Activated T-helper 2 cell treated with anti-CD3 and anti-CD28 coated beads, Interferon-gamma antibody, Interleukin-2, Interleukin-4, amounts not matched to agents 10 μg/mL and 5 μg/mL and 100 μg/mL, durations not matched to agents 14 hours and 24 hours and 36 hours (primary cell): ENCODE data around the gene AXL. TPM values are rescaled to one million over a fixed set of nuclear protein-coding genes. Genes with fewer than 3 reads are reported as not detected.
"Not testable (repeated sequence)": the region's sequence is repeated elsewhere in the genome, so short reads cannot be mapped to it uniquely, and the experiment has no call there.

Experiments used
- DNase-seq: peaks from one replicate; pipeline ENCODE4 v3.0.0; 2021; ENCODE audit warnings: low spot score
- H3K27ac Mint-ChIP-seq: one replicate; pipeline ENCODE4 v1.8.0; 2021; ENCODE audit warnings: mixed read lengths
- H3K27me3 Mint-ChIP-seq: one replicate; pipeline ENCODE4 v1.8.0; 2021; ENCODE audit warnings: low read depth, mixed read lengths
- H3K36me3 Mint-ChIP-seq: one replicate; pipeline ENCODE4 v1.8.0; 2021; ENCODE audit warnings: low read depth, mixed read lengths
- H3K4me1 Mint-ChIP-seq: one replicate; pipeline ENCODE4 v1.8.0; 2021; ENCODE audit warnings: low read depth, mixed read lengths
- H3K4me3 Mint-ChIP-seq: one replicate; pipeline ENCODE4 v1.8.0; 2021; ENCODE audit warnings: low read depth, mild to moderate bottlenecking, moderate library complexity, mixed read lengths
- H3K9me3 Mint-ChIP-seq: one replicate; pipeline ENCODE4 v1.8.0; 2021; ENCODE audit warnings: mixed read lengths
- intact Hi-C: fragments of 100-400 bp; cut with micrococcal nuclease; formaldehyde crosslinking; loops from one replicate; pipeline ENCODE4 v1.15.1; 2023
- total RNA-seq: library from RNA; stranded (reverse); gene quantifications from 2 replicates; pipeline ENCODE4 v1.2.3, GENCODE V29; 2022

AXL gene
- total RNA-seq, 1 donor from 2014 or later, result 0.50 TPM

GRCh38 chr19:41221514-41222205 is 2.6 kb downstream of the AXL start:
- no peak overlapping the region for H3K27ac Mint-ChIP-seq
- H3K27me3 Mint-ChIP-seq, result peaks cover 45% of the 10 kb centered on the region
- intact Hi-C loops, result no loop called here
- no peaks in the 10 kb centered on the region for H3K9me3 Mint-ChIP-seq
- no peak for DNase-seq
- H3K36me3 Mint-ChIP-seq, result no peaks in the 10 kb centered on the region
- H3K4me1 Mint-ChIP-seq, result peaks cover 20% of the 10 kb centered on the region
- H3K4me3 Mint-ChIP-seq, result no peak overlapping the region

DNA sequence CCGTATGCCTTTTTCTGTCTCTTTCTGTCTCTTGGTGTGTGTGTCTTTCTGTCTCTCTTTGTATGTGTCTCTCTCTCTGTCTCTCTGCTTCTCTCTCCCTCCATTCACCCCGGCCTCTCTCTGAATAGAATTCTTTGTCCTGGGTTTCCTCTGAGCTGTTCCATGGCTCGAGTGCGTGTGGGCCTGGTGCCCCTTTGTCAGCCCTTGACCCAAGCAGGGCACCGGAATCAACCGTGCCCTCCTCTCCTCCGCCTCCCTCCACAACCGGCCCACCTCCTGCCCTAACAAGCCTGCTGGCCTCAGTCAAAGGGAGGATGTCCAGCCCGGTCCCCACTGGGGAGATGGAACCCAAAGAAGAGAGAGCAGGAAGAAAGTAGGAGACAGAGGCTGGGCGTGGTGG is 3.2 kb downstream of the AXL start:
- Mint-ChIP-seq H3K27ac (no peak overlapping the region), H3K9me3 (no peaks in the 10 kb centered on the region), H3K4me1 (peaks cover 24% of the 10 kb centered on the region), H3K27me3 (peaks cover 39% of the 10 kb centered on the region), H3K4me3 (no peak overlapping the region), H3K36me3 (no peaks in the 10 kb centered on the region)
- DNase-seq, result no peak
- intact Hi-C loops, result no loop called here

GRCh38 chr19:41223431-41224234 is 4.6 kb downstream of the AXL start:
- H3K27me3 Mint-ChIP-seq, result peaks cover 31% of the 10 kb centered on the region
- no peak overlapping the region for H3K4me3 Mint-ChIP-seq
- no peak for DNase-seq
- no peaks in the 10 kb centered on the region for H3K36me3 Mint-ChIP-seq
- intact Hi-C loops, result no loop called here
- peak overlapping the region; percentile 47 for H3K27ac Mint-ChIP-seq
- H3K4me1 Mint-ChIP-seq, result peaks cover 24% of the 10 kb centered on the region
- no peaks in the 10 kb centered on the region for H3K9me3 Mint-ChIP-seq

GRCh38 chr19:41224632-41225031 is 5.6 kb downstream of the AXL start:
- Mint-ChIP-seq H3K4me3 (no peak overlapping the region), H3K27me3 (peaks cover 24% of the 10 kb centered on the region), H3K9me3 (no peaks in the 10 kb centered on the region), H3K36me3 (no peaks in the 10 kb centered on the region), H3K4me1 (peaks cover 24% of the 10 kb centered on the region), H3K27ac (peak overlapping the region; percentile 47)
- DNase-seq, result no peak
- intact Hi-C loops, result loop anchor here (1.0 kb wide), 1 partner anchor 38 kb away; no protein-coding TSS in a partner anchor

GRCh38 chr19:41225238-41226052 is 6.4 kb downstream of the AXL start:
- H3K9me3 Mint-ChIP-seq, result no peaks in the 10 kb centered on the region
- H3K27me3 Mint-ChIP-seq, result peaks cover 17% of the 10 kb centered on the region
- H3K4me3 Mint-ChIP-seq, result peak overlapping the region; percentile 67
- DNase-seq, result no peak
- intact Hi-C loops, result loop anchor here (1.0 kb wide), 1 partner anchor 37 kb away; no protein-coding TSS in a partner anchor
- H3K36me3 Mint-ChIP-seq, result no peaks in the 10 kb centered on the region
- H3K27ac Mint-ChIP-seq, result peak overlapping the region; percentile 86
- peaks cover 24% of the 10 kb centered on the region for H3K4me1 Mint-ChIP-seq

DNA sequence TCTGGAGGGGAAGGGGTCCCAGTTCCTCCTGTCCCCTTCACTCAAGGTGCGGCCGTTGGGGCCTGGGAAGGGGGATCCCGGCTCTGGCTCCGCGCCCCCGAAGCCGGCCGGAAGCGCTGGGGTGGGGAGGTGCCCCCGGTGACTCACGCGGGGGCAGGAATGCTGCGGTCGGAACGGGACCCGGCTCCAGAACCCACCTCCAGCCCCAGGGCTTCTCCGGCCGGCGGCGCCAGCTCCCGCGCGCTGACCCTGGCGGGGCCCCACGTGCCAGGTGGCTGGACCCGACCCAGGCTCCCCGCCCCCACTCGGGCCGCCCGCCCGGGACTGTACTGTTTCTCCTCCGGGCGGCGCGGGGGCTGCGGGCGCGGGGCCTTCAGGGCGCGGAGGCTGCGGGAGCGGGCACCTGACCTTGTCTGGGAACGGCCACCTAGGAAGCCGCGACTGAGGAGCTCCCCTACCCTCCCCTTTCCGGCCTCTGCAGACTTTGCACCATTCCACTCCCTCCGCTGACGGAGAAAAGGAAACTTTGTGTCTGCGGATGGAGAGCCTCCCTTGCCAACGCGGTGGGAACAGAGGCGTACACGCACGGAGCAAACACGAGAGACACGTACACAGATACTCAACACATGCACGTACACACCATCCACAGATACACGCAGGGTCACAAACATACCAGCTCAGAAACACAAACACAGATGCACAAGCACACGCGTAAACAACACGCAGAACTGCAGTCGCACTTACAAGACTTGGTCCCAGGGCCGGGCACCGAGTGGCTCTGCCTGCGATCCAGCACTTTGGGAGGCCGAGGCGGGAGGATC is 7.2 kb downstream of the AXL start:
- Mint-ChIP-seq H3K4me1 (peaks cover 24% of the 10 kb centered on the region), H3K27ac (peak overlapping the region; percentile 81), H3K27me3 (peaks cover 10% of the 10 kb centered on the region), H3K9me3 (no peaks in the 10 kb centered on the region), H3K36me3 (no peaks in the 10 kb centered on the region), H3K4me3 (peak overlapping the region; percentile 80)
- intact Hi-C loops, result no loop called here
- DNase-seq, result peak; percentile 13

- peaks cover 24% of the 10 kb centered on the region for H3K4me1 Mint-ChIP-seq
- no peaks in the 10 kb centered on the region for H3K9me3 Mint-ChIP-seq
- intact Hi-C loops, result no loop called here
- peaks cover 9% of the 10 kb centered on the region for H3K27me3 Mint-ChIP-seq
- H3K36me3 Mint-ChIP-seq, result no peaks in the 10 kb centered on the region
- peak overlapping the region; percentile 81 for H3K27ac Mint-ChIP-seq
- H3K4me3 Mint-ChIP-seq, result peak overlapping the region; percentile 80
- DNase-seq, result no peak
Measured at GRCh38 chr19:41226874-41227390, 7.9 kb downstream of the AXL start.

DNA sequence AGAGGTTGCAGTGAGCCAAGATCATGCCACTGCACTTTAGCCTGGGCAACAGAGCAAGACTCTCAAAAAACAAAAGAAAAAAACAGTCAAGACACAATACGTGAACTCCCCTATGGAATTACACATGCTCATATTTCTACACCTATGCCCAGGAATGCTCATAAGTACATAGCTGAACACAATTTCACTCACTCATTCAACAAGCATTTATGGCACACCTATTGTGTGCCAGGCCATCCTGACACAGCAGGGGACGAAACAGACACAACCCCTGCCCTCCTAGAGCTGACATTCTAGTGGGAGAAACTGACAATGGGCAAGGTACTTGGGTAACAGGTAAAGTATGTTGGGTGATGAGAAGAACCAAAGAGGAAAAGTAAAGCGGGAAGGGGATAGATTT is 9.5 kb downstream of the AXL start:
- H3K4me1 Mint-ChIP-seq, result peaks cover 24% of the 10 kb centered on the region
- no peaks in the 10 kb centered on the region for H3K36me3 Mint-ChIP-seq
- DNase-seq, result no peak
- intact Hi-C loops, result no loop called here
- H3K27me3 Mint-ChIP-seq, result peaks cover 5% of the 10 kb centered on the region
- no peaks in the 10 kb centered on the region for H3K9me3 Mint-ChIP-seq
- H3K4me3 Mint-ChIP-seq, result no peak overlapping the region
- H3K27ac Mint-ChIP-seq, result no peak overlapping the region

GRCh38 chr19:41229338-41229737 is 10.3 kb downstream of the AXL start:
- H3K4me3 Mint-ChIP-seq, DNase-seq, H3K9me3 Mint-ChIP-seq, H3K27me3 Mint-ChIP-seq, intact Hi-C loops, H3K27ac Mint-ChIP-seq, H3K36me3 Mint-ChIP-seq: not testable (repeated sequence)
- H3K4me1 Mint-ChIP-seq, result peaks cover 18% of the 10 kb centered on the region

- Mint-ChIP-seq H3K36me3 (no peaks in the 10 kb centered on the region), H3K27me3 (peaks cover 2% of the 10 kb centered on the region), H3K4me1 (peaks cover 13% of the 10 kb centered on the region), H3K27ac (no peak overlapping the region), H3K9me3 (no peaks in the 10 kb centered on the region), H3K4me3 (no peak overlapping the region)
- intact Hi-C loops, result no loop called here
- DNase-seq, result no peak
Measured at GRCh38 chr19:41230067-41230857, 11.2 kb downstream of the AXL start.

- Mint-ChIP-seq H3K4me1 (no peaks in the 10 kb centered on the region), H3K27me3 (no peaks in the 10 kb centered on the region), H3K4me3 (no peak overlapping the region), H3K27ac (no peak overlapping the region), H3K36me3 (no peaks in the 10 kb centered on the region), H3K9me3 (no peaks in the 10 kb centered on the region)
- DNase-seq, result no peak
- intact Hi-C loops, result no loop called here
Measured at GRCh38 chr19:41232686-41233085, 13.7 kb downstream of the AXL start.
